B cell (primary cell): ENCODE measurements around the gene HNF1B. TPM values are rescaled to one million over a fixed set of nuclear protein-coding genes. Genes with fewer than 3 reads are reported as not detected.

Experiments
- ATAC-seq: fragments of 200-7000 bp; cut with Tn5 transposase; one replicate; pipeline ENCODE4 v1.10.0; 2021; ENCODE audit warnings: low read depth, mild to moderate bottlenecking, moderate number of reproducible peaks, moderate library complexity
- CTCF ChIA-PET: fragments of 350-600 bp; sonication (Branson Sonifier 250); formaldehyde crosslinking; loops from one replicate; lab custom pipeline; 2021; ENCODE audit warnings: antibody characterized with exemption, inconsistent platforms; lab: Charles Lee
- POLR2A ChIA-PET: fragments of 350-600 bp; sonication (Branson Sonifier 250); formaldehyde crosslinking; loops from one replicate; lab custom pipeline; 2021; ENCODE audit warnings: antibody characterized with exemption; lab: Charles Lee
- DNase-seq: peaks from one replicate; pipeline ENCODE4 v3.0.0; 2013
- H2AFZ ChIP-seq: 2 replicates; pipeline ENCODE4 v1.6.1; 2012; ENCODE audit warnings: mild to moderate bottlenecking, low read depth, low read length; ENCODE audit not compliant: insufficient read depth, poor library complexity, severe bottlenecking
- H3K27ac ChIP-seq, 2 donors: 1 replicate in 1 of 2; 2 replicates in 1 of 2; pipeline ENCODE4 v1.5.1; 2012 to 2013; ENCODE audit warnings: low read length in 2 of 2, mild to moderate bottlenecking in 2 of 2, moderate library complexity in 1 of 2
- H3K27me3 ChIP-seq, 4 experiments: fragments of 200-600 bp in 1 of 4; sonication (generic) in 1 of 4; replicated peaks in 1 of 4; 1 replicate in 2 of 4; 2 replicates in 2 of 4; pipeline versions ENCODE4 v1.6.1 to v1.7.0; 2013 to 2016; ENCODE audit warnings: low read length in 3 of 4, mild to moderate bottlenecking in 2 of 4, mixed read lengths in 1 of 4, moderate library complexity in 1 of 4; ENCODE audit not compliant: insufficient read depth in 4 of 4, control insufficient read depth in 3 of 4; ENCODE audit errors: control extremely low read depth in 1 of 4
- H3K36me3 ChIP-seq, 2 experiments: replicated peaks in 1 of 2; 1 replicate in 1 of 2; 2 replicates in 1 of 2; pipeline versions ENCODE4 v1.6.1 to v1.7.1; 2013; ENCODE audit warnings: low read length in 1 of 2; ENCODE audit not compliant: insufficient read depth in 2 of 2, control insufficient read depth in 1 of 2; ENCODE audit errors: control extremely low read depth in 1 of 2, extremely low read depth in 1 of 2
- H3K4me1 ChIP-seq, 2 donors: fragments of 200-600 bp in 1 of 2; sonication (generic) in 1 of 2; 1 replicate in 1 of 2; 2 replicates in 1 of 2; pipeline versions ENCODE4 v1.5.1 to v1.6.1; 2013 to 2017; ENCODE audit warnings: low read length in 2 of 2; ENCODE audit not compliant: control insufficient read depth in 2 of 2, insufficient read depth in 2 of 2
- H3K4me2 ChIP-seq: replicated peaks from 2 replicates; pipeline ENCODE3; 2012; ENCODE audit warnings: mild to moderate bottlenecking, low read depth, low read length; ENCODE audit not compliant: poor library complexity, severe bottlenecking
- H3K4me3 ChIP-seq, 5 experiments: fragments of 200-600 bp in 1 of 5; sonication (generic) in 1 of 5; 1 replicate in 3 of 5; 2 replicates in 2 of 5; pipeline versions ENCODE4 v1.5.1 to v1.7.0; 2011 to 2016; ENCODE audit warnings: low read length in 4 of 5, mild to moderate bottlenecking in 4 of 5, low read depth in 2 of 5, control low read depth in 1 of 5, moderate library complexity in 1 of 5; ENCODE audit not compliant: insufficient read depth in 1 of 5; ENCODE audit errors: control extremely low read depth in 1 of 5, extremely low read depth in 1 of 5
- H3K79me2 ChIP-seq: fragments of 200-600 bp; sonication (generic); one replicate; pipeline ENCODE4 v1.6.0; 2016; ENCODE audit warnings: low read length; ENCODE audit not compliant: control insufficient read depth, insufficient read depth
- H3K9ac ChIP-seq: fragments of 200-600 bp; sonication (generic); 2 replicates; pipeline ENCODE4 v1.6.1; 2017; ENCODE audit warnings: mild to moderate bottlenecking, low read length, moderate library complexity
- H3K9me3 ChIP-seq, 3 donors: one replicate each; pipeline versions ENCODE4 v1.6.1 to v1.7.1; 2013; ENCODE audit warnings: low read length in 2 of 3; ENCODE audit not compliant: control insufficient read depth in 2 of 3, insufficient read depth in 1 of 3; ENCODE audit errors: control extremely low read depth in 1 of 3
- H4K20me1 ChIP-seq: 2 replicates; pipeline ENCODE4 v1.6.0; 2012; ENCODE audit warnings: mild to moderate bottlenecking, low read length; ENCODE audit not compliant: insufficient read depth, control insufficient read depth, poor library complexity, severe bottlenecking
- H3K27ac Mint-ChIP-seq: one replicate; pipeline ENCODE4 v1.8.0; 2021; ENCODE audit warnings: mixed read lengths
- H3K27me3 Mint-ChIP-seq: one replicate; pipeline ENCODE4 v1.8.0; 2021; ENCODE audit warnings: mixed read lengths
- H3K4me1 Mint-ChIP-seq: one replicate; pipeline ENCODE4 v1.8.0; 2021; ENCODE audit warnings: mixed read lengths
- H3K4me3 Mint-ChIP-seq: one replicate; pipeline ENCODE4 v1.8.0; 2021; ENCODE audit warnings: mixed read lengths
- H3K9me3 Mint-ChIP-seq: one replicate; pipeline ENCODE4 v1.8.0; 2022; ENCODE audit warnings: mixed read lengths; ENCODE audit not compliant: insufficient read depth
- EZH2 ChIP-seq: IDR thresholded peaks from 2 replicates; pipeline ENCODE4 v1.6.1; 2012; ENCODE audit warnings: borderline replicate concordance, low read depth, mild to moderate bottlenecking, moderate library complexity, low read length; ENCODE audit not compliant: insufficient read depth, poor library complexity, severe bottlenecking
- WGBS: methylation state at CpG from one replicate; pipeline ENCODE4 v1.1.5; 2013; ENCODE audit warnings: missing lambda C conversion rate; ENCODE audit not compliant: insufficient coverage; 5-methylcytosine and 5-hydroxymethylcytosine counted together
- intact Hi-C: fragments of 100-400 bp; cut with micrococcal nuclease; formaldehyde crosslinking; loops from one replicate; pipeline ENCODE4 v1.10.0; 2022
- polyA plus RNA-seq: library from polyadenylated mRNA; depleted of rRNA; stranded (reverse); fragments of >200 nt; gene quantifications from 2 replicates; pipeline ENCODE4 v1.2.3, GENCODE V29; 2012
- total RNA-seq, 2 donors: library from RNA; stranded (reverse); fragments of 120-200 nt in 1 of 2; gene quantifications; 1 replicate in 1 of 2; 2 replicates in 1 of 2; pipeline versions ENCODE4 v1.2.3 to v1.2.4, GENCODE V29; 2013 to 2022
- TF ChIP-seq, protein P1 (sequence below): fragments of 200-600 bp; IDR thresholded peaks from one replicate; pipeline ENCODE4 v1.8.0; 2022; ENCODE audit warnings: antibody characterized with exemption, mild to moderate bottlenecking

HNF1B gene
- total and polyA plus RNA-seq, 2 donors (not counting 1 experiment from before 2014, with no cell fraction given), result 1.5 TPM; not detected in 1

DNA sequence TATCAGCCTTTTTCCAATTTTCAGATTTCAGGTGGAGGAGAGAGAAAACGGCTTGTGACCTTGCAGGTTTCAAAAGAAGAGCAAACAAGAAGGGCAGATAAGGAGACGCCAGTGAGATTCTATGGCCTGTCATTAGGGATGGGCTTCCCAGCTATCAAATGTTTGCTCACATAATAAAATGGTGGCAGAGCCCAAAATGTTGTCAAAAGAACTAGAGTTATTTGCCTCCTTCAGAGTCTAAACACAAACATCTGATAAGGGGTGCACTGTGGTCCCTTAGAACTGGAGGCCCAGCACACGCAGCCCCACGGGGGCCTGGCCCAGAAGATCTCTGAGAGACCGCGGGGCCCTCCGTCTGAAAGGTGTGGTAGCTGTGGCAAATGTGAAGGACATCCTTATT lies 55.5 kb downstream of the HNF1B start:
- H3K4me3 Mint-ChIP-seq, result no peak overlapping the region
- intact Hi-C loops, result no loop called here
- Histone ChIP-seq H3K4me3 (no peak overlapping the region), H3K4me2 (no peak overlapping the region), H3K9me3 (no peaks in the 10 kb centered on the region), H3K79me2 (no peaks in the 10 kb centered on the region), H3K4me1 (no peaks in the 10 kb centered on the region), H3K36me3 (no peaks in the 10 kb centered on the region), H3K27ac (no peak overlapping the region), H2AFZ (no peak overlapping the region), H3K27me3 (peaks cover 0 to 2% (median 0%) of the 10 kb centered on the region in 4 experiments), H4K20me1 (no peaks in the 10 kb centered on the region), H3K9ac (no peak overlapping the region)
- H3K27ac Mint-ChIP-seq, result no peak overlapping the region
- no peak for DNase-seq
- ChIA-PET POLR2A (no interaction called here), CTCF (interaction anchor here (1.5 kb wide), 1 partner anchor 127 kb away, joined by 5 read pairs; no protein-coding TSS in a partner anchor)
- no CpG with 5 or more reads among the region's 7 CpGs for WGBS
- TF ChIP-seq, protein P1, sequence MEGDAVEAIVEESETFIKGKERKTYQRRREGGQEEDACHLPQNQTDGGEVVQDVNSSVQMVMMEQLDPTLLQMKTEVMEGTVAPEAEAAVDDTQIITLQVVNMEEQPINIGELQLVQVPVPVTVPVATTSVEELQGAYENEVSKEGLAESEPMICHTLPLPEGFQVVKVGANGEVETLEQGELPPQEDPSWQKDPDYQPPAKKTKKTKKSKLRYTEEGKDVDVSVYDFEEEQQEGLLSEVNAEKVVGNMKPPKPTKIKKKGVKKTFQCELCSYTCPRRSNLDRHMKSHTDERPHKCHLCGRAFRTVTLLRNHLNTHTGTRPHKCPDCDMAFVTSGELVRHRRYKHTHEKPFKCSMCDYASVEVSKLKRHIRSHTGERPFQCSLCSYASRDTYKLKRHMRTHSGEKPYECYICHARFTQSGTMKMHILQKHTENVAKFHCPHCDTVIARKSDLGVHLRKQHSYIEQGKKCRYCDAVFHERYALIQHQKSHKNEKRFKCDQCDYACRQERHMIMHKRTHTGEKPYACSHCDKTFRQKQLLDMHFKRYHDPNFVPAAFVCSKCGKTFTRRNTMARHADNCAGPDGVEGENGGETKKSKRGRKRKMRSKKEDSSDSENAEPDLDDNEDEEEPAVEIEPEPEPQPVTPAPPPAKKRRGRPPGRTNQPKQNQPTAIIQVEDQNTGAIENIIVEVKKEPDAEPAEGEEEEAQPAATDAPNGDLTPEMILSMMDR, result no peak
- TF ChIP-seq EZH2, result no peak
- peaks cover 7% of the 10 kb centered on the region for H3K27me3 Mint-ChIP-seq
- no peaks in the 10 kb centered on the region for H3K9me3 Mint-ChIP-seq
- ATAC-seq, result no peak
- no peaks in the 10 kb centered on the region for H3K4me1 Mint-ChIP-seq

DNA sequence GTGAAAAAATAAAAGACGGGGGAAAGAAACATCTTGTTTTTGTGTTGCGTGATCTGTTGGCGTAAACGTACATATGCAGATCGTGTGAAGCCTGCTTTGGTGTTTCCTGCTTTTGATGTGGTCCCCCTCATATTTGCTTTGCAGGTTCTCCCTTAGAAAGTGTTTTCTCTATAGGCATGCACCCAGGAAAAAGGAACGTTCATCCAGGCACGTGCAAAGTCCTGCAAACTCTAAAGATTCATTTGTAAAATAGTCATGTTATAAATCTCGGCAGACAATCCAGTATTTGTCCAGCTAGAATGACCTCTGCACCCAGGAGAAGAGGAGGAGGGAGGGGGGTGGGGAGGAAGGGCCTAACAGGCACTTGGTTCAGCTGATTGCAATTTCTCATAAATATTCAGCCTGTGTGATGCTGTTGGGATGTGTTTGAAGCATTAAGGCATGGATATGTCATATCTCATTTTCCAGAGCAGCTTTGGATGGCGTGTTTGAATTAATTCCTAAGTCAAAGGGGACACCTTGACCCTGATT lies 61.3 kb downstream of the HNF1B start:
- no peak for DNase-seq
- Mint-ChIP-seq H3K4me1 (no peaks in the 10 kb centered on the region), H3K27ac (no peak overlapping the region), H3K4me3 (no peak overlapping the region), H3K9me3 (no peaks in the 10 kb centered on the region), H3K27me3 (peaks cover 3% of the 10 kb centered on the region)
- no peak for ATAC-seq
- Histone ChIP-seq H3K79me2 (no peaks in the 10 kb centered on the region), H3K4me2 (no peak overlapping the region), H3K4me1 (no peaks in the 10 kb centered on the region), H3K9ac (no peak overlapping the region), H4K20me1 (no peaks in the 10 kb centered on the region), H3K4me3 (no peak overlapping the region), H3K36me3 (no peaks in the 10 kb centered on the region), H3K27me3 (peaks cover 0 to 5% (median 1%) of the 10 kb centered on the region in 4 experiments), H3K27ac (no peak overlapping the region), H2AFZ (no peak overlapping the region), H3K9me3 (peaks cover 0 to 3% (median 2%) of the 10 kb centered on the region in 3 donors)
- no peak for TF ChIP-seq EZH2
- TF ChIP-seq, protein P1, result no peak
- POLR2A ChIA-PET, result no interaction called here
- CTCF ChIA-PET, result interaction anchor here (0.6 kb wide), 2 partner anchors 33 to 160 kb away, joined by 3 to 4 read pairs; no protein-coding TSS in a partner anchor
- intact Hi-C loops, result no loop called here
- WGBS, result 95% methylated on average over 5 of the region's 9 CpGs
